ENCODE results near the gene ZNF749.
"Not testable (repeated sequence)": the region's sequence is repeated elsewhere in the genome, so short reads cannot be mapped to it uniquely, and the experiment has no call there.

Gene ZNF749

GRCh38 chr19:57466489-57466888 lies 31.4 kb downstream of the ZNF749 start:
- no peak for DNase-seq

- no peak for DNase-seq
These were observed 38.5 kb downstream of the ZNF749 start for GRCh38 chr19:57473646-57474045.

- DNase-seq, result peak; percentile 11
These were observed 42.3 kb downstream of the ZNF749 start, which contains the start of gene ZNF772 for GRCh38 chr19:57477191-57478008. Gene ZNF772, minus strand, starts transcription at chr19:57477566. Its CDS starts 257 bp downstream, at chr19:57477309.

GRCh38 chr19:57487477-57488298 lies 52.6 kb downstream of the ZNF749 start, which contains the start of gene ZNF419:
Gene ZNF419, plus strand, starts transcription at chr19:57487750. Its CDS starts 201 bp downstream, at chr19:57487951.
- DNase-seq, result peak; percentile 68

GRCh38 chr19:57488299-57488644 lies 53.1 kb downstream of the ZNF749 start:
- DNase-seq, result not testable (repeated sequence)
